Thymus (tissue), 11 donors: ENCODE results near the gene STK39. TPM values are rescaled to one million over a fixed set of nuclear protein-coding genes. Genes with fewer than 3 reads are reported as not detected.

Source experiments
- DNase-seq, 9 donors: peaks; one replicate each; pipeline ENCODE4 v3.0.0-alpha.2; 2013; ENCODE audit warnings: low spot score in 9 of 9, low read depth in 6 of 9, missing footprints in 1 of 9
- H3K27ac ChIP-seq, 2 donors: one replicate each; pipeline ENCODE4 v1.5.1; 2013; ENCODE audit warnings: control low read depth in 1 of 2, low read depth in 1 of 2, low read length in 1 of 2, mild to moderate bottlenecking in 1 of 2, moderate library complexity in 1 of 2
- H3K27me3 ChIP-seq, 2 donors: one replicate each; pipeline ENCODE4 v1.5.1; 2013; ENCODE audit warnings: low read length in 1 of 2; ENCODE audit not compliant: control insufficient read depth in 2 of 2, insufficient read depth in 1 of 2
- H3K36me3 ChIP-seq, 2 donors: one replicate each; pipeline ENCODE4 v1.5.1; 2013; ENCODE audit warnings: low read length in 1 of 2, mild to moderate bottlenecking in 1 of 2, moderate library complexity in 1 of 2; ENCODE audit not compliant: control insufficient read depth in 2 of 2, insufficient read depth in 2 of 2
- H3K4me1 ChIP-seq, 2 donors: one replicate each; pipeline ENCODE4 v1.5.1; 2013; ENCODE audit warnings: low read length in 2 of 2; ENCODE audit not compliant: control insufficient read depth in 2 of 2, insufficient read depth in 2 of 2
- H3K4me3 ChIP-seq, 2 donors: one replicate each; pipeline ENCODE4 v1.5.1; 2013; ENCODE audit warnings: low read length in 2 of 2, control low read depth in 1 of 2, mild to moderate bottlenecking in 1 of 2
- H3K9me3 ChIP-seq, 2 donors: one replicate each; pipeline ENCODE4 v1.5.1; 2013; ENCODE audit warnings: low read length in 1 of 2, mild to moderate bottlenecking in 1 of 2; ENCODE audit not compliant: control insufficient read depth in 2 of 2, insufficient read depth in 1 of 2
- WGBS: extraction: QIAGEN DNeasy Blood & Tissue Kit; methylation state at CpG from one replicate; pipeline ENCODE4 v1.1.7; 2013; 5-methylcytosine and 5-hydroxymethylcytosine counted together
- polyA plus RNA-seq: library from polyadenylated mRNA; stranded (reverse); fragments of 200-250 nt; gene quantifications from one replicate; pipeline ENCODE4 v1.2.3, GENCODE V29; 2013
- total RNA-seq: library from RNA; stranded (reverse); fragments of 120-200 nt; gene quantifications from one replicate; pipeline ENCODE4 v1.2.4, GENCODE V29; 2013
- donor health status: healthy.

STK39 gene
- total and polyA plus RNA-seq, 2 donors = 30.7 to 34.1 TPM

- H3K36me3 ChIP-seq = no peaks in the 10 kb centered on the region
- DNase-seq = no peak
- H3K27me3 ChIP-seq = no peaks in the 10 kb centered on the region
- H3K27ac ChIP-seq = no peak overlapping the region
- WGBS = 94% methylated on average over 10 of the region's 10 CpGs
- no peaks in the 10 kb centered on the region for H3K4me1 ChIP-seq
- H3K9me3 ChIP-seq = no peaks in the 10 kb centered on the region
- no peak overlapping the region for H3K4me3 ChIP-seq
These were observed 301.6 kb downstream of the STK39 start for GRCh38 chr2:167945660-167946368.

DNA sequence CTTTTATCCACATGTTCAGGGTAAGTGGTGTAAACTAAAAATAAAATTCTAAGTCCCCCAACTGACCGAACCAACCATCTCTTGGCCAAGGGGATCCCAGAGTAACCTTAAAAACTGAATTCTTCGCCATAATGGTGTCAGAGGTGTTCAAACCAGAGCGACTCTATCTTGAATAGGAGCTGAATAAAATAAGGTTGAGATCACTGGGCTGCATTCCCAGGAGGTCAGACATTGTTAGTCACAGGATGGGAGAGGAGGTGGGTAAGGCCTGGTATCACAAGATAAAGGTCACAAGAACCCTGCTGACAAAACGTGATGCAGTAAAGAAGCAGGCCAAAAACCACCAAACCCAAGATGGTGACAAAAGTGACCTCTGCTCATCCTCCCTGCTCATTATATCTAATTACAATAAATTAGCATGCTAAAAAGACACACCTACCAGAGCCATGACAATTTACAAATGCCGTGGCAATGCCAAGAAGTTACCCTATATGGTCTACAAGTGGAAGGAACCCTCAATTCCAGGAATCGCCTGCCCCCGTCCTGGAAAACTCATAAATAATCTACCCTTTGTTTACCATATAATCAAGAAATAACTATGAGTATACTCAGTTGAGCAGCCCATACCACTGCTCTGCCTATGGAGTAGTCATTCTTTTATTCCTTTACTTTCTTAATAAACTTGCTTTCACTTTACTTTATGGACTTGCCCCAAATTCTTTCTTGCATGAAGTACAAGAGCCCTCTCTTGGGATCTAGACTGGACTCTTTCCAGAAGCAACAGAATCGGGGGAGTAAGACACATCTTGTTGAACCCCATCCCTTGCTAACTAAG, 302.4 kb downstream of the STK39 start:
- no peak overlapping the region for H3K27ac ChIP-seq
- DNase-seq = no peak
- H3K4me1 ChIP-seq = no peaks in the 10 kb centered on the region
- H3K9me3 ChIP-seq = no peaks in the 10 kb centered on the region
- no peak overlapping the region for H3K4me3 ChIP-seq
- H3K27me3 ChIP-seq = no peaks in the 10 kb centered on the region
- 96% methylated on average over 8 of the region's 8 CpGs for WGBS
- no peaks in the 10 kb centered on the region for H3K36me3 ChIP-seq

- no peaks in the 10 kb centered on the region for H3K36me3 ChIP-seq
- no peaks in the 10 kb centered on the region for H3K27me3 ChIP-seq
- WGBS = 100% methylated on average over 1 of the region's 1 CpG
- no peak overlapping the region for H3K27ac ChIP-seq
- H3K4me1 ChIP-seq = no peaks in the 10 kb centered on the region
- H3K4me3 ChIP-seq = no peak overlapping the region
- no peaks in the 10 kb centered on the region for H3K9me3 ChIP-seq
- no peak for DNase-seq
These were observed 303.5 kb downstream of the STK39 start for GRCh38 chr2:167943897-167944296.

GRCh38 chr2:167943368-167943767, 304.0 kb downstream of the STK39 start:
- Histone ChIP-seq H3K27ac (no peak overlapping the region), H3K36me3 (no peaks in the 10 kb centered on the region), H3K27me3 (no peaks in the 10 kb centered on the region), H3K9me3 (no peaks in the 10 kb centered on the region), H3K4me3 (no peak overlapping the region), H3K4me1 (no peaks in the 10 kb centered on the region)
- DNase-seq = no peak
- 95% methylated on average over 1 of the region's 1 CpG for WGBS

DNA sequence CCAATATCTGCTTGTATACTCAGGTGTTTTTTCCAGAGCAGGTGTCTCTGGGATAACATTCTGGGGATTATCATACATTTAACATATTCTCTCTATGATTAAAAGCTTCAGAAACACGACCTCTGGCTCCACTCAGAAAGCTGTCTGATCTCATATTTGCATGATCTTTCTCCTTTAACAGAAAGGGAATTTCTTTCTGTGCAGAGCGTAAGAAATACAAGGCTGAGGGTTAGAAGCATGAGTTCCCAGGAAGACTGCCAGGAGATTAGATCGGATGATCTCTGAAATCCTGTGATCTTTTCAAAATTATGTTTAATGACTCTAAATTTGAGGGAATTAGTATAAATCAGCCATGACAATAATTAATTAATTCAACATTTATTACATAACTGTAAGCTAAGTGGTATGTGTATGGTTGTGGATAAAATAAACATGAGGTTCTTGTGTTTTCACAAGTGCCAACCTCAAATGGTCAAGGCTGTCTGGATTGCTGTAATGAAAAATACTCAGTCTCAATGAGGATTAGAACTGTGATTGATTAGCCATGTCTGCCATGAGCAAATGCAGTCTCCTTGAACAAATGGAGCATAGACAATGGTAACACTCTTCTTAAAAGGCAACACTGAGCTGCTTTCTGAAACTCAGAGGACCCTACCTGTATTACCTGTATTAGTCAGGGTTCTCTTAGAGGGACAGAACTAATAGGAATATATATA, 304.9 kb downstream of the STK39 start:
- no peak overlapping the region for H3K27ac ChIP-seq
- no peaks in the 10 kb centered on the region for H3K27me3 ChIP-seq
- H3K4me3 ChIP-seq = no peak overlapping the region
- no peak for DNase-seq
- WGBS = 82% methylated on average over 3 of the region's 3 CpGs
- no peaks in the 10 kb centered on the region for H3K9me3 ChIP-seq
- no peaks in the 10 kb centered on the region for H3K4me1 ChIP-seq
- no peaks in the 10 kb centered on the region for H3K36me3 ChIP-seq

- Histone ChIP-seq H3K4me3 (no peak overlapping the region), H3K27ac (no peak overlapping the region), H3K36me3 (no peaks in the 10 kb centered on the region), H3K27me3 (no peaks in the 10 kb centered on the region), H3K4me1 (no peaks in the 10 kb centered on the region), H3K9me3 (no peaks in the 10 kb centered on the region)
- WGBS = 97% methylated on average over 9 of the region's 9 CpGs
- no peak for DNase-seq
These were observed 305.8 kb downstream of the STK39 start for GRCh38 chr2:167941604-167942003.

GRCh38 chr2:167940734-167941507, 306.5 kb downstream of the STK39 start:
- Histone ChIP-seq H3K27me3 (no peaks in the 10 kb centered on the region), H3K4me3 (no peak overlapping the region), H3K4me1 (no peaks in the 10 kb centered on the region), H3K27ac (no peak overlapping the region), H3K36me3 (no peaks in the 10 kb centered on the region), H3K9me3 (no peaks in the 10 kb centered on the region)
- DNase-seq = no peak
- WGBS = 96% methylated on average over 11 of the region's 11 CpGs

DNA sequence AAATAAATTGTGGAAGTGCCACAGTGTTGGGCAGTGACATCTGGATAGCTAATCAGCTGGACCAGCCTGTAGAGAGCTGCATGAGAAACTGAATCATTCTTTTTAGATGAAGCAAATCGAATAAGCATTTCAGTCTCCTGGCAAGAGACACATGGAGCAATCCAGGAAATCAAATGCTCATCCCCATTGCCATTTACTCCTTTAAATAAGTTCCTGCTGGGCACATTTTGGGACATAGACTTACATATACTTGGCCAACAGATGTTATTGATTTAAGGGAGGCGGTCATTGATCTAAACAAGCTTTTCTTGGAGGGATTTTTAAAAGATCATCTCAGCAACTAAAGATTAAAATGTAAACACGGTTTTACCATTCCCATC, 307.1 kb downstream of the STK39 start:
- H3K4me3 ChIP-seq = no peak overlapping the region
- WGBS = 99% methylated on average over 3 of the region's 3 CpGs
- no peaks in the 10 kb centered on the region for H3K36me3 ChIP-seq
- no peaks in the 10 kb centered on the region for H3K9me3 ChIP-seq
- H3K27ac ChIP-seq = no peak overlapping the region
- DNase-seq = no peak
- H3K4me1 ChIP-seq = no peaks in the 10 kb centered on the region
- H3K27me3 ChIP-seq = no peaks in the 10 kb centered on the region
